Neural progenitor cell (in vitro differentiated cells): ENCODE measurements around the gene TLCD1.

ENCODE experiments used
- EZH2phosphoT487 ChIP-seq: fragments of 200-600 bp; sonication (generic); IDR thresholded peaks from 2 replicates; pipeline ENCODE4 v1.6.1; 2017; ENCODE audit warnings: antibody characterized with exemption
- TF ChIP-seq, protein P1 (sequence below): fragments of 200-600 bp; sonication (generic); IDR thresholded peaks from 2 replicates; pipeline ENCODE4 v1.5.1; 2017; ENCODE audit warnings: antibody characterized with exemption, mild to moderate bottlenecking

DNA sequence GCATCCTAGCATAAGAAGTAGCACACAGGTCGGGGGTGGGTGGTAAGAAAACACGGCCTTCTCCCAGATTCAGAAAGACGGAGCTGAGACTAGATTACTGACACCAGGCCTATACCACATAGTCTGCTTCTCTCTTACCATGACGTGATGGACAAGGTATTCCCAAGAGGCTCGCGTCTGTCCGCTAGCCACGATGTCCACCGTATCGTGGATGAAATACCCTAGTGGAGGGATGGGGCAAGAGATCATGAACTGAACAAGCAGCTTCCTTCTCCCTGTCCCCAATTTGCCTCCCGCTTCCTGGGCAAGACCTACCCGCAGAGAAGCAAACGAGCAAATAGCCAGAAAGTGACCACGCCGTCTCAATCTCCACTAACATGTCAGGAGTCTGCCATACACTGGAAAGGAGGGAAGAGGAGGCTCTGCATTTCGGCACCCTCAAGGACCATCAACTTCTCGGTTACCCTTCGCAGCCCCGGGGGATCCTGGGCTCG, 820 bp downstream of the TLCD1 start:
- TF ChIP-seq, protein P1, sequence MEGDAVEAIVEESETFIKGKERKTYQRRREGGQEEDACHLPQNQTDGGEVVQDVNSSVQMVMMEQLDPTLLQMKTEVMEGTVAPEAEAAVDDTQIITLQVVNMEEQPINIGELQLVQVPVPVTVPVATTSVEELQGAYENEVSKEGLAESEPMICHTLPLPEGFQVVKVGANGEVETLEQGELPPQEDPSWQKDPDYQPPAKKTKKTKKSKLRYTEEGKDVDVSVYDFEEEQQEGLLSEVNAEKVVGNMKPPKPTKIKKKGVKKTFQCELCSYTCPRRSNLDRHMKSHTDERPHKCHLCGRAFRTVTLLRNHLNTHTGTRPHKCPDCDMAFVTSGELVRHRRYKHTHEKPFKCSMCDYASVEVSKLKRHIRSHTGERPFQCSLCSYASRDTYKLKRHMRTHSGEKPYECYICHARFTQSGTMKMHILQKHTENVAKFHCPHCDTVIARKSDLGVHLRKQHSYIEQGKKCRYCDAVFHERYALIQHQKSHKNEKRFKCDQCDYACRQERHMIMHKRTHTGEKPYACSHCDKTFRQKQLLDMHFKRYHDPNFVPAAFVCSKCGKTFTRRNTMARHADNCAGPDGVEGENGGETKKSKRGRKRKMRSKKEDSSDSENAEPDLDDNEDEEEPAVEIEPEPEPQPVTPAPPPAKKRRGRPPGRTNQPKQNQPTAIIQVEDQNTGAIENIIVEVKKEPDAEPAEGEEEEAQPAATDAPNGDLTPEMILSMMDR, result peak; percentile 10
- TF ChIP-seq EZH2phosphoT487, result no peak
